Caco-2 (cell line): ENCODE measurements around the gene REEP1. TPM values are rescaled to one million over a fixed set of nuclear protein-coding genes. Genes with fewer than 3 reads are reported as not detected.

Experiments used
- BruUV-seq: library from RNA; stranded (reverse); fragments of 400-500 nt; replicated peaks from 2 replicates; lab custom pipeline; 2021; lab: Mats Ljungman, UMichigan
- CTCF ChIA-PET: fragments of 300-600 bp; sonication (Branson Sonifier 250); formaldehyde crosslinking; loops from one replicate; lab custom pipeline; 2022; ENCODE audit warnings: antibody characterized with exemption; lab: Charles Lee
- POLR2A ChIA-PET: fragments of 300-600 bp; sonication (Branson Sonifier 250); formaldehyde crosslinking; loops from one replicate; lab custom pipeline; 2022; ENCODE audit warnings: antibody characterized with exemption; lab: Charles Lee
- DNase-seq, 2 experiments: peaks; one replicate each; pipeline versions ENCODE4 v3.0.0 to v3.0.0-alpha.2; 2020 to 2022
- H3K27me3 ChIP-seq: replicated peaks from 2 replicates; pipeline ENCODE4 v1.6.0; 2011; ENCODE audit warnings: low read length; ENCODE audit not compliant: control insufficient read depth, insufficient read depth
- H3K36me3 ChIP-seq: 2 replicates; pipeline ENCODE4 v1.5.1; 2011; ENCODE audit warnings: low read length; ENCODE audit not compliant: control insufficient read depth, insufficient read depth
- H3K4me1 ChIP-seq: fragments of 250-450 bp; sonication (Bioruptor Pico); 2 replicates; pipeline ENCODE4 v1.5.1; 2020; ENCODE audit warnings: mild to moderate bottlenecking
- H3K4me3 ChIP-seq: 2 replicates; pipeline ENCODE4 v1.5.1; 2011; ENCODE audit warnings: low read depth, mild to moderate bottlenecking, control low read depth, low read length
- H3K9me3 ChIP-seq: fragments of 250-450 bp; sonication (Bioruptor Pico); 2 replicates; pipeline ENCODE4 v1.5.1; 2020; ENCODE audit warnings: mild to moderate bottlenecking, moderate library complexity
- H3K27ac Mint-ChIP-seq: one replicate; pipeline ENCODE4 v1.8.0; 2022; ENCODE audit warnings: mixed read lengths; ENCODE audit not compliant: unreplicated experiment
- H3K27me3 Mint-ChIP-seq: one replicate; pipeline ENCODE4 v1.8.0; 2022; ENCODE audit warnings: mixed read lengths; ENCODE audit not compliant: insufficient read depth, unreplicated experiment
- H3K36me3 Mint-ChIP-seq: one replicate; pipeline ENCODE4 v1.8.0; 2022; ENCODE audit warnings: mild to moderate bottlenecking, mixed read lengths; ENCODE audit not compliant: insufficient read depth, unreplicated experiment
- H3K4me1 Mint-ChIP-seq: one replicate; pipeline ENCODE4 v1.8.0; 2022; ENCODE audit warnings: low read depth, mixed read lengths; ENCODE audit not compliant: unreplicated experiment
- H3K4me3 Mint-ChIP-seq: one replicate; pipeline ENCODE4 v1.8.0; 2022; ENCODE audit warnings: mild to moderate bottlenecking, moderate library complexity, mixed read lengths; ENCODE audit not compliant: unreplicated experiment
- H3K9me3 Mint-ChIP-seq: one replicate; pipeline ENCODE4 v1.8.0; 2022; ENCODE audit warnings: mixed read lengths; ENCODE audit not compliant: unreplicated experiment
- intact Hi-C: fragments of 100-400 bp; cut with micrococcal nuclease; formaldehyde crosslinking; loops from one replicate; pipeline ENCODE4 v1.10.0; 2022; ENCODE audit not compliant: unreplicated experiment
- total RNA-seq: library from RNA; stranded (reverse); gene quantifications from 2 replicates; pipeline ENCODE4 v1.2.3, GENCODE V29; 2022
- TF ChIP-seq, protein P1 (sequence below), 2 experiments: fragments of 200-600 bp in 1 of 2; IDR thresholded peaks; 1 replicate in 1 of 2; 2 replicates in 1 of 2; pipeline versions ENCODE4 v1.5.1 to v1.8.0; 2011 to 2022; ENCODE audit warnings: antibody characterized with exemption in 1 of 2, control low read depth in 1 of 2, inconsistent platforms in 1 of 2, low read depth in 1 of 2, low read length in 1 of 2, mild to moderate bottlenecking in 1 of 2, moderate library complexity in 1 of 2; ENCODE audit not compliant: insufficient read depth in 1 of 2, severe bottlenecking in 1 of 2, unreplicated experiment in 1 of 2

Gene REEP1
- total RNA-seq, 1 experiment from 2014 or later, result 16.6 TPM

DNA sequence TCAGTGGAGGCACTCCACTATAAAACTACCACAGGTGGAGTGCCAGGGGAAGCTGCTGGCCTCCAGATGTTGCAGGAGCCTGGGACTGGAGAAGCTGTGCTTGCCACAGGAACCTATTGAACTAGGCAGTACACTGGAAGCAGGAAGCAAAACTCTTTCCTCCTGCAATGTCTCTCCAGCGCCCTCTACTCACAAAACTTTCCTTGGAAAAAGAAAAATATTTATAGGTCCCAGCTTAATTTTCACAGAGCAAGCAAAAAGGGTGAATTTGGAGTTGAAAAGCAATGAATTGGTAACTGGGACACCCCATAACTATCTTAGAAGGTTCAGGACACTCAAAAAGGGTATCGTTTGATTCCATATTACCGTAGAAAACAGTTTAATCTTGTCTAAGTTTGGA, 33.2 kb upstream of the REEP1 start:
- Mint-ChIP-seq H3K4me1 (peaks cover 14% of the 10 kb centered on the region), H3K36me3 (no peaks in the 10 kb centered on the region), H3K27me3 (peaks cover 4% of the 10 kb centered on the region), H3K9me3 (no peaks in the 10 kb centered on the region), H3K27ac (no peak overlapping the region), H3K4me3 (no peak overlapping the region)
- Histone ChIP-seq H3K27me3 (no peaks in the 10 kb centered on the region), H3K4me1 (no peaks in the 10 kb centered on the region), H3K4me3 (no peak overlapping the region), H3K9me3 (no peaks in the 10 kb centered on the region), H3K36me3 (no peaks in the 10 kb centered on the region)
- TF ChIP-seq, protein P1, sequence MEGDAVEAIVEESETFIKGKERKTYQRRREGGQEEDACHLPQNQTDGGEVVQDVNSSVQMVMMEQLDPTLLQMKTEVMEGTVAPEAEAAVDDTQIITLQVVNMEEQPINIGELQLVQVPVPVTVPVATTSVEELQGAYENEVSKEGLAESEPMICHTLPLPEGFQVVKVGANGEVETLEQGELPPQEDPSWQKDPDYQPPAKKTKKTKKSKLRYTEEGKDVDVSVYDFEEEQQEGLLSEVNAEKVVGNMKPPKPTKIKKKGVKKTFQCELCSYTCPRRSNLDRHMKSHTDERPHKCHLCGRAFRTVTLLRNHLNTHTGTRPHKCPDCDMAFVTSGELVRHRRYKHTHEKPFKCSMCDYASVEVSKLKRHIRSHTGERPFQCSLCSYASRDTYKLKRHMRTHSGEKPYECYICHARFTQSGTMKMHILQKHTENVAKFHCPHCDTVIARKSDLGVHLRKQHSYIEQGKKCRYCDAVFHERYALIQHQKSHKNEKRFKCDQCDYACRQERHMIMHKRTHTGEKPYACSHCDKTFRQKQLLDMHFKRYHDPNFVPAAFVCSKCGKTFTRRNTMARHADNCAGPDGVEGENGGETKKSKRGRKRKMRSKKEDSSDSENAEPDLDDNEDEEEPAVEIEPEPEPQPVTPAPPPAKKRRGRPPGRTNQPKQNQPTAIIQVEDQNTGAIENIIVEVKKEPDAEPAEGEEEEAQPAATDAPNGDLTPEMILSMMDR (IDR thresholded peaks at IDR 0.05; ENCODE audit: insufficient read depth in 1 of 2, low read depth in 1 of 2, low read length in 1 of 2, severe bottlenecking in 1 of 2, unreplicated experiment in 1 of 2), result peak; percentile 32 to 59
- no TSS peak for BruUV-seq
- intact Hi-C loops, result loop anchor here (2.0 to 5.0 kb wide), 2 partner anchors 176 to 223 kb away; partner anchors contain the start of gene IMMT
- POLR2A ChIA-PET, result interaction anchor here (0.6 kb wide), 1 partner anchor 70 kb away, joined by 3 read pairs; the partner anchor contains the start of gene KDM3A
- DNase-seq, result peak in 1 of 2 experiments; percentile 27
- CTCF ChIA-PET, result interaction anchor here (0.5 to 4.3 kb wide), 10 partner anchors 12 to 172 kb away, joined by 3 to 50 read pairs (median 4); partner anchors contain the start of gene REEP1

DNA sequence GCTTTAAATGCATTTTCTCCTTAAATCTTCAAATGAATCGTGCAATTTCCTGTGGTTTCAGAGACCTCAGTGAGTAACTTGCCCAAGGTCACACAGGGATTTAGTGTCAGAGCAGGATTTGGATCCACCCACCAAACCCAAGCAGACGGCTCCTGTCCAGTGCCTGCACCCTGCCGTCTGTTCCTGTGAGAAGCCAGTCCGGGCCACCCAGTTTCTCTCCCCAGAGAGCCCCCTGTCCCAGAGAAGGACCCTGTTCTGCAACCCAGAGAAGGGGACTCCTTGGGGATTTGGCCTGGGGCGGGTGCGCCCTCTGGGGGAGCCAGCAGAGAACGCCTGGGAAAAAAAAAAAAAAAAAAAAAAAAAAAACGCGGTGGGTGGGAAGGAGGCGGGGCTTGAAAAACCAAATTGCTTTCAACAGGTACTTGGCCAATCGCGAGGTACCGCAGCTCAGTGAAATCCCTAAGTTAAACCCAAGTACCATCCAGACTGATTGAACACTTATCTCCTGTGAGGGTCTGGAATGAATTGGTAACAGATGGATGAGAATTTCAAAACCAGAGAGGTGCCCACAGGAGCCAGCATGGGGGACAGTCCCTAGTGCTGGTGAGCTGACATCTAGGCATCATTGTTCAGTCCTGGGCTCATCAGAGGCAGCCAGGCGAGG, 30.9 kb upstream of the REEP1 start:
- BruUV-seq, result no TSS peak
- TF ChIP-seq, protein P1 (IDR thresholded peaks at IDR 0.05; ENCODE audit: insufficient read depth in 1 of 2, low read depth in 1 of 2, low read length in 1 of 2, severe bottlenecking in 1 of 2, unreplicated experiment in 1 of 2), result peak; percentile 80 to 90

DNA sequence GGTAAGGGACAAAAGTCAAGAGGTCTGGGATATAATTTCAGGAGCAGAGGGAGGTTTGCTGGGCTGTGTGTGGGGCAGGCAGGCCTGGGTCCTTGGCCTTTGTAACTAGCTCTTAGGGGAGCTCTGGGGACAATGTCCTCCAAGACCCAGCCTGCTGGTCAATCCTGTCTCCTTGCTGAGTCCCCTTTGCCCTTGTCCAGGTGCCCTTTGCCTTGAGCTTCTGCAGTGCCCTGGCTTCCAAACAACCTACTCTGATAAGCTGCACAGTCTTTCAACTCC, 30.0 kb upstream of the REEP1 start:
- Mint-ChIP-seq H3K27me3 (no peaks in the 10 kb centered on the region), H3K9me3 (no peaks in the 10 kb centered on the region), H3K27ac (no peak overlapping the region), H3K4me3 (no peak overlapping the region), H3K4me1 (peaks cover 7% of the 10 kb centered on the region), H3K36me3 (no peaks in the 10 kb centered on the region)
- TF ChIP-seq, protein P1 (IDR thresholded peaks at IDR 0.05; ENCODE audit: insufficient read depth in 1 of 2, low read depth in 1 of 2, low read length in 1 of 2, severe bottlenecking in 1 of 2, unreplicated experiment in 1 of 2), result no peak
- BruUV-seq, result no TSS peak
- Histone ChIP-seq H3K9me3 (no peaks in the 10 kb centered on the region), H3K4me1 (no peaks in the 10 kb centered on the region), H3K36me3 (no peaks in the 10 kb centered on the region), H3K4me3 (no peak overlapping the region), H3K27me3 (no peaks in the 10 kb centered on the region)
- DNase-seq, result no peak
- ChIA-PET CTCF (interaction anchor here (0.9 to 4.3 kb wide), 2 partner anchors 69 to 146 kb away, joined by 3 to 25 read pairs; no protein-coding TSS in a partner anchor), POLR2A (no interaction called here)
- intact Hi-C loops, result no loop called here

More for the DNA sequence above, 30.9 kb upstream of the REEP1 start:
- no peak overlapping the region for H3K4me3 Mint-ChIP-seq
- DNase-seq, result peak; percentile 60 to 74
- H3K4me3 ChIP-seq, result no peak overlapping the region
- H3K36me3 ChIP-seq, result no peaks in the 10 kb centered on the region
- H3K4me1 ChIP-seq, result no peaks in the 10 kb centered on the region
- H3K36me3 Mint-ChIP-seq, result no peaks in the 10 kb centered on the region
- ChIA-PET CTCF (interaction anchor here (0.7 to 4.3 kb wide), 10 partner anchors 17 to 331 kb away, joined by 3 to 25 read pairs (median 6); partner anchors contain the start of gene REEP1), POLR2A (no interaction called here)
- no peaks in the 10 kb centered on the region for H3K27me3 ChIP-seq
- H3K27me3 Mint-ChIP-seq, result no peaks in the 10 kb centered on the region
- H3K4me1 Mint-ChIP-seq, result peaks cover 13% of the 10 kb centered on the region
- no peaks in the 10 kb centered on the region for H3K9me3 Mint-ChIP-seq
- no peak overlapping the region for H3K27ac Mint-ChIP-seq
- intact Hi-C loops, result loop anchor here (1.0 kb wide), 2 partner anchors 70 to 147 kb away; no protein-coding TSS in a partner anchor
- no peaks in the 10 kb centered on the region for H3K9me3 ChIP-seq
